Measurements from ENCODE around the gene HIP1.

DNA sequence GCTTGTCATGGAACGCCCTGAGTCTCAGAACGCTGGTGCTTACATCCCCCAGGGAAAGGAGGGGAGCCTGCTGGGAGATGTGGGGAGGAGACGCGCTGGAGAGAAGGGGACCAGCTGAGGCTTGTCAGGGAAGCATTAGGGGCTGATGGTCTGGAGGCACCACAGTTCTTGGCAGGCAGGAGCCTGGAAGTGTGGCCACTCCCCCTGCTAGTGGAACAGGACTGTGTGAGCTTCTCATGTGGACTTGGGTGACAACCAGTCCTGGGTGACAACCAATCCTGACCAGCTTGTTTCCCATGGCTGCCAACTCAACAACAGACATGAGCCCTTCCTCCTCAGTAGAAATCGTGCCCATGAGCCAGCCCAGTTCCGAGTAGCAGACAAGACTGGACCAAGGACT, 158.8 kb downstream of the HIP1 start:
- TF ChIP-seq, protein P1, sequence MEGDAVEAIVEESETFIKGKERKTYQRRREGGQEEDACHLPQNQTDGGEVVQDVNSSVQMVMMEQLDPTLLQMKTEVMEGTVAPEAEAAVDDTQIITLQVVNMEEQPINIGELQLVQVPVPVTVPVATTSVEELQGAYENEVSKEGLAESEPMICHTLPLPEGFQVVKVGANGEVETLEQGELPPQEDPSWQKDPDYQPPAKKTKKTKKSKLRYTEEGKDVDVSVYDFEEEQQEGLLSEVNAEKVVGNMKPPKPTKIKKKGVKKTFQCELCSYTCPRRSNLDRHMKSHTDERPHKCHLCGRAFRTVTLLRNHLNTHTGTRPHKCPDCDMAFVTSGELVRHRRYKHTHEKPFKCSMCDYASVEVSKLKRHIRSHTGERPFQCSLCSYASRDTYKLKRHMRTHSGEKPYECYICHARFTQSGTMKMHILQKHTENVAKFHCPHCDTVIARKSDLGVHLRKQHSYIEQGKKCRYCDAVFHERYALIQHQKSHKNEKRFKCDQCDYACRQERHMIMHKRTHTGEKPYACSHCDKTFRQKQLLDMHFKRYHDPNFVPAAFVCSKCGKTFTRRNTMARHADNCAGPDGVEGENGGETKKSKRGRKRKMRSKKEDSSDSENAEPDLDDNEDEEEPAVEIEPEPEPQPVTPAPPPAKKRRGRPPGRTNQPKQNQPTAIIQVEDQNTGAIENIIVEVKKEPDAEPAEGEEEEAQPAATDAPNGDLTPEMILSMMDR (IDR thresholded peaks at IDR 0.05) = no peak
- no peak for TF ChIP-seq POLR2AphosphoS5 (IDR thresholded peaks at IDR 0.05)

Data from sigmoid colon (tissue), 4 donors.